Measurements from ENCODE around the gene TFAP2A.

The TFAP2A gene

GRCh38 chr6:10396785-10397184, 18.1 kb downstream of the TFAP2A start:
- DNase-seq (ENCODE audit: low read depth), result no peak
- TF ChIP-seq CTCF (IDR thresholded peaks at IDR 0.05; ENCODE audit: low read depth, low read length, missing control alignments), result no peak
- in situ Hi-C loops (cut with HindIII; ENCODE audit: low sequenced_read_pairs), result no loop called here
- H3K4me3 ChIP-seq (ENCODE audit: low read depth, low read length), result no peak overlapping the region

DNA sequence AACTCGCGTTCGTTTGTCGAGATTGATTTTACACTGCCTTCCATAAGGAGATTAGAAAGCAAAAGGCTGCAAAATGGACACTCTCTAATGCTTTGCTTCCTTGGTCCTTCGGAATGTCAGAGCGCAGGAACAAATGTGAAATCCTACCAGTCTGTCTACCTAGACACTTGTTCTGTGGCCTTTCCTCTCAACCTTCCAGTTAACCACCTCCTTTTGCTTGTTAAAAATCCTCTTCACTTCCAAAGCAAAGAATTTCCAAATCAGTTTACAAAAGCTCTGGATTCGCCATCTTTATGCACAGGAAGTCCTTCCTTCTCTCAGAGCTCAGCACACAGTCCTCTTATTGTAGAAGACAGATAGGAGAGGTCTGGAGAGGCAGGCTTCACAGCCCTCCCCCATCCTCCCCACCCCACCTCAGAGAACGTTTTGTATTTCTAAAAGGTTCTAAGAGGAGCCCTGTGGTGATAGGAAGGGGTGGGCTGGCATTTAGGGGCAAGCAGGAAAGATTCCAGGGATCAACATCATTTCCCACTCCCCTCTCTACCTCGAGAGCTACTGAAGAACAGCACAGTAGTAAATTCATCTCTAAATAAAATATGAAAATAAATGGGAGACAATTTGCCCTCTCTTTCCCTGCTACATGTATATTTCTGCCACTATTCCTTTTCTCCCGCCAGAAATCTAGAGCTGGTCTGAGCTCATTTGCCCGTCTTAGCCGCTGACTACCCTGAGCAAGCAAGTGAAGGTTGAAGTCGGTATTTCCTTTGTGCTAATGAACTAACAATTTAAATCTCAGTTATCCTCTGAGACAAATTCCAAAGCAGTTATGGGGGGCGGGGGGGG, 18.9 kb downstream of the TFAP2A start:
- in situ Hi-C loops (cut with HindIII; ENCODE audit: low sequenced_read_pairs), result no loop called here
- DNase-seq (ENCODE audit: low read depth), result no peak
- H3K4me3 ChIP-seq (ENCODE audit: low read depth, low read length), result no peak overlapping the region
- no peak for TF ChIP-seq CTCF (IDR thresholded peaks at IDR 0.05; ENCODE audit: low read depth, low read length, missing control alignments)

- TF ChIP-seq CTCF (IDR thresholded peaks at IDR 0.05; ENCODE audit: low read depth, low read length, missing control alignments), result no peak
- in situ Hi-C loops (cut with HindIII; ENCODE audit: low sequenced_read_pairs), result no loop called here
- H3K4me3 ChIP-seq (ENCODE audit: low read depth, low read length), result no peak overlapping the region
- no peak for DNase-seq (ENCODE audit: low read depth)
Observed at GRCh38 chr6:10395171-10395703, 19.6 kb downstream of the TFAP2A start.

GRCh38 chr6:10393544-10394225, 21.2 kb downstream of the TFAP2A start:
- in situ Hi-C loops (cut with HindIII; ENCODE audit: low sequenced_read_pairs), result no loop called here
- no peak overlapping the region for H3K4me3 ChIP-seq (ENCODE audit: low read depth, low read length)
- no peak for TF ChIP-seq CTCF (IDR thresholded peaks at IDR 0.05; ENCODE audit: low read depth, low read length, missing control alignments)
- no peak for DNase-seq (ENCODE audit: low read depth)

GRCh38 chr6:10391799-10392198, 23.1 kb downstream of the TFAP2A start:
- no peak for DNase-seq (ENCODE audit: low read depth)
- in situ Hi-C loops (cut with HindIII; ENCODE audit: low sequenced_read_pairs), result no loop called here
- no peak for TF ChIP-seq CTCF (IDR thresholded peaks at IDR 0.05; ENCODE audit: low read depth, low read length, missing control alignments)
- no peak overlapping the region for H3K4me3 ChIP-seq (ENCODE audit: low read depth, low read length)

DNA sequence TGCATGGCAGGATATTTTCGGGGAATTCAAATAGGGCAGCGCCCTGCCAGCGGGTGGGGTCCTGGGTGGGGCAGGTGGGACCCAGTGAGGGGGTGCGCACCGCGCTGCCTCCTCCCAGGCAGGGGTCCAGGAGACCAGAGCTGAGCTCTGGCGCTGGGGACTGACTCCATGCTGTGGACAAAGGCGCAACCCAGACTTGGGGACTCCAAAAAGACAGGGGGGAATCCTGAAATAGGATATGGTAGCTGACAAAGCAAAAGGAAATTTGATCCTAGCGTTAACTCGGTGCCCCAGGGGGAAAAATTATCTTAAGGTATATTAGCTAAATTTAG, 23.6 kb downstream of the TFAP2A start:
- no peak for DNase-seq (ENCODE audit: low read depth)
- no peak for TF ChIP-seq CTCF (IDR thresholded peaks at IDR 0.05; ENCODE audit: low read depth, low read length, missing control alignments)
- in situ Hi-C loops (cut with HindIII; ENCODE audit: low sequenced_read_pairs), result no loop called here
- H3K4me3 ChIP-seq (ENCODE audit: low read depth, low read length), result no peak overlapping the region

All from astrocyte of the cerebellum (primary cell).